HAP-1 (cell line): Measurements from ENCODE around the gene COX19.

Experiments
- DNase-seq, 2 experiments: peaks; one replicate each; pipeline ENCODE4 v3.0.0-alpha.2; 2016 to 2020; ENCODE audit warnings: low spot score in 2 of 2
- H3K27me3 ChIP-seq: fragments of 250-450 bp; sonication (Bioruptor Pico); 2 replicates; pipeline ENCODE4 v1.5.1; 2020; ENCODE audit warnings: low read depth, mild to moderate bottlenecking, moderate library complexity
- H3K36me3 ChIP-seq: fragments of 250-450 bp; sonication (Bioruptor Pico); replicated peaks from 2 replicates; pipeline ENCODE4 v1.5.1; 2020; ENCODE audit warnings: mild to moderate bottlenecking
- H3K4me1 ChIP-seq: fragments of 250-450 bp; sonication (Bioruptor Pico); 2 replicates; pipeline ENCODE4 v1.5.1; 2020; ENCODE audit warnings: mild to moderate bottlenecking
- H3K4me3 ChIP-seq: fragments of 250-450 bp; sonication (Bioruptor Pico); 2 replicates; pipeline ENCODE4 v1.5.1; 2020; ENCODE audit warnings: mild to moderate bottlenecking, moderate library complexity
- H3K9me3 ChIP-seq: fragments of 250-450 bp; sonication (Bioruptor Pico); 2 replicates; pipeline ENCODE4 v1.5.1; 2020; ENCODE audit warnings: mild to moderate bottlenecking, moderate library complexity
- in situ Hi-C: fragments of 300-500 bp; cut with MboI; formaldehyde crosslinking; loops from 3 replicates; pipeline ENCODE4 v1.14.3; 2020; ENCODE audit warnings: low sequenced_read_pairs, inconsistent platforms, mixed read lengths

The COX19 gene

DNA sequence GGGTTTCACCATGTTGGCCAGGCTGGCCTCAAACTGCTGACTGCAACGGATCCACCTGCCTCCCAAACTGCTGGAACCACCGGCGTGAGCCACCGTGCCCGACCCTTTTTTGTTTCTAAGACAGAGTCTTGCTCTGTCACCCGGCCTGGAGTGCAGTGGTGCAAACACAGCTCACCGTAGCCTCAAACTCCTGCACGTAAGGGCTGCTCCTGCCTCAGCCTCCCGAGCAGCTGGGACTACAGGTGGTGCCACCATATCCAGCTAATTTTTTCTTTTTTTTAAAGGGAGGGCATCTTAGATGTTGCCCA lies 57.3 kb downstream of the COX19 start:
- DNase-seq, result no peak
- no peaks in the 10 kb centered on the region for H3K27me3 ChIP-seq
- in situ Hi-C loops, result no loop called here
- no peaks in the 10 kb centered on the region for H3K4me1 ChIP-seq
- H3K4me3 ChIP-seq, result no peak overlapping the region
- no peaks in the 10 kb centered on the region for H3K36me3 ChIP-seq
- no peaks in the 10 kb centered on the region for H3K9me3 ChIP-seq

DNA sequence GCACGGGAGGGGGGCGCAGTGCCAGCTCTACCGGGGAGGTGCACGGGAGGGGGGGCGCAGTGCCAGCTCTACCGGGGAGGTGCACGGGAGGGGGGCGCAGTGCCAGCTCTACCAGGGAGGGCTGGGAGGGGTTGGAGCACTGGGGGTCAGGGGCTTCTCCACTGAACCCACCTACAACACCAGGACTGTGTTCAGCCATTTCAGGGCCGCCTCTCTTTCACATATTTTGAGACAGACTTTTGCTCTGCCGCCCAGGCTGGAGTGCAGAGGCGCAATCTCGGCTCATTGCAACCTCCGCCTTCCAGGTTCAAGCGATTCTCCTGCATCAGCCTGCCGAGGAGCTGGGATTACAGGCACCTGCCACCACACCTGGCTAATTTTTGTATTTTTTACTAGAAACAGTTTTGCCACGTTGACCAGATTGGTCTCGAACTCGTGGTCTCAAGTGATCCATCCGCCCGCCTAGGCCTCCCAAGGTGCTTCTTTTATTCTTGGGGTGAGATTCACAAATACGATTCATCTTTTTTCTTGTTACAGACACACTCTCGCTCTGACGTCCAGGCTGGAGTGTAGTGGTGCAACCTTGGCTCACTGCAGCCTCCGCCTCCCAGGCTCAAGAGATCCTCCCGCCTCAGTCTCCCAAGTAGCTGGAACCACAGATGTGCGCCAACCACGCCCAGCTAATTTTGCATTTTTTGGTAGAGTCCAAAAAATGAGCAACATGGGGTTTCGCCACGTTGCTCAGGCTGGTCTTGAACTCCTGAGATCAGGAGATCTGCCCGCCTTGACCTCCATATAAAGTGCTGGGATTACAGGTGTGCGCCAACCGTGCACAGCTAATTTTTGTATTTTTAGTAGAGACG lies 57.9 kb downstream of the COX19 start:
- Histone ChIP-seq H3K27me3 (no peaks in the 10 kb centered on the region), H3K36me3 (no peaks in the 10 kb centered on the region), H3K9me3 (no peaks in the 10 kb centered on the region), H3K4me3 (no peak overlapping the region), H3K4me1 (no peaks in the 10 kb centered on the region)
- no peak for DNase-seq
- in situ Hi-C loops, result no loop called here

DNA sequence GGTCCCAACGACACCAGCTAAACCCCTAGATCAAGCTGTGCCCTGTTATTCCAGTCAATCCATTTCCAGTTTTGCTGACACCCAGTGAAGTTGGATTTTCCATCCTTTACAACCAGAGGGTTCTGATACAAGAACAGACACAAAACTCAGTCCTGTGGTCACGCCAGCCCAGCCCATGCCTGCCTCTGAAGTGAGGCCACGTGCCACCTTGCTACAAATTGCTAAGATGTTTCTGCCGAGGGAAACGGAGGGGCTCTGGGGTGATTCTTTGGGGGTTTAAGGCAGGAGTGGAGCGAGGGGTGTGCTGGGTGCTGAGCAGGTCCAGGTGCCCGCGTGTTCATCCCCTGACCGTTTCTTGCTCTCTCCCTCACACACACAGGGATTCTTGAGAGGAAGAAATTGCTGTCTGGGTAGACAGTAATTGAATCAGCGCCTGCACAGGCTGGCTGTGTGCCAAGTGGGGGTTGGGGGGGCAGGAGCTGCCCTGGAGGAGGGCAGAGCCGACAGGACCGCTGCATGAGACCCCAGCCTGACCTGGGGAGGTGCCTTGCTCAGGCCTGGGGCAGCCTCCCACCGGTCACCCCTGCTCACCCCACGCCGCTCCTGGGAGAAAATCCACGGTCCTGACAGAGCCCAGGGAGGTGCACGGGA lies 58.9 kb downstream of the COX19 start:
- Histone ChIP-seq H3K4me3 (no peak overlapping the region), H3K27me3 (no peaks in the 10 kb centered on the region), H3K36me3 (no peaks in the 10 kb centered on the region), H3K4me1 (no peaks in the 10 kb centered on the region), H3K9me3 (no peaks in the 10 kb centered on the region)
- in situ Hi-C loops, result no loop called here
- DNase-seq, result no peak
